NCI-H524 (cell line): Measurements from ENCODE around the gene SCAPER.

Source experiments
- DNase-seq, 2 experiments: peaks; one replicate each; lab custom pipeline; 2025; lab: John Stamatoyannopoulos, UW

SCAPER gene

GRCh38 chr15:76674883-76675282 lies 230.3 kb downstream of the SCAPER start:
- no peak for DNase-seq

GRCh38 chr15:76669521-76670207 lies 235.5 kb downstream of the SCAPER start:
- no peak for DNase-seq

GRCh38 chr15:76668900-76669299 lies 236.2 kb downstream of the SCAPER start:
- no peak for DNase-seq

- no peak for DNase-seq
Measured at GRCh38 chr15:76667943-76668715, 237.0 kb downstream of the SCAPER start.

GRCh38 chr15:76664895-76665294 lies 240.2 kb downstream of the SCAPER start:
- DNase-seq = no peak

- DNase-seq = no peak
Measured at GRCh38 chr15:76664411-76664810, 240.7 kb downstream of the SCAPER start.

- no peak for DNase-seq
Measured at GRCh38 chr15:76663529-76663928, 241.6 kb downstream of the SCAPER start.

GRCh38 chr15:76648732-76649444 lies 256.3 kb downstream of the SCAPER start:
- no peak for DNase-seq

GRCh38 chr15:76647612-76648011 lies 257.5 kb downstream of the SCAPER start:
- DNase-seq = no peak

- no peak for DNase-seq
Measured at GRCh38 chr15:76644646-76645045, 260.5 kb downstream of the SCAPER start.

GRCh38 chr15:76642671-76643070 lies 262.5 kb downstream of the SCAPER start:
- no peak for DNase-seq

GRCh38 chr15:76637166-76637565 lies 268.0 kb downstream of the SCAPER start:
- no peak for DNase-seq

- DNase-seq = no peak
Measured at GRCh38 chr15:76636059-76636458, 269.1 kb downstream of the SCAPER start.

GRCh38 chr15:76626611-76627010 lies 278.5 kb downstream of the SCAPER start:
- no peak for DNase-seq

GRCh38 chr15:76625267-76625666 lies 279.9 kb downstream of the SCAPER start:
- DNase-seq = no peak

GRCh38 chr15:76614725-76615124 lies 290.4 kb downstream of the SCAPER start:
- no peak for DNase-seq

- no peak for DNase-seq
Measured at GRCh38 chr15:76588811-76589747, 316.1 kb downstream of the SCAPER start.

GRCh38 chr15:76585576-76585897 lies 319.6 kb downstream of the SCAPER start:
- DNase-seq = no peak

GRCh38 chr15:76584868-76585575 lies 320.1 kb downstream of the SCAPER start:
- no peak for DNase-seq

GRCh38 chr15:76582550-76582949 lies 322.6 kb downstream of the SCAPER start:
- DNase-seq = no peak

GRCh38 chr15:76577879-76578512 lies 327.1 kb downstream of the SCAPER start:
- no peak for DNase-seq
